Activated CD4-positive, alpha-beta T cell treated with anti-CD3 and anti-CD28 coated beads, Interleukin-2, amount 50 U/mL, for 48 hours (primary cell): Measurements from ENCODE around the gene SH2D6.
"Not testable (repeated sequence)": the region's sequence is repeated elsewhere in the genome, so short reads cannot be mapped to it uniquely, and the experiment has no call there.

Experiments
- DNase-seq, 2 experiments: peaks; one replicate each; pipeline ENCODE4 v3.0.0-alpha.2; 2020

Gene SH2D6

GRCh38 chr2:85418132-85419008 is at the start of gene SH2D6:
TSS of gene SH2D6 (plus strand) at chr2:85418714. CDS start at chr2:85429466, 10,752 bp downstream.
- DNase-seq, result peak; percentile 86 to 89

- DNase-seq, result no peak
Measured at GRCh38 chr2:85368921-85369320, 49.6 kb upstream of the SH2D6 start.

GRCh38 chr2:85369500-85369899 is 49.0 kb upstream of the SH2D6 start:
- DNase-seq, result no peak

- no peak for DNase-seq
Measured at GRCh38 chr2:85371045-85371444, 47.5 kb upstream of the SH2D6 start.

GRCh38 chr2:85376291-85377065 is 42.0 kb upstream of the SH2D6 start:
- no peak for DNase-seq

GRCh38 chr2:85377083-85377482 is 41.4 kb upstream of the SH2D6 start:
- no peak for DNase-seq

- DNase-seq, result no peak
Measured at GRCh38 chr2:85378257-85378656, 40.3 kb upstream of the SH2D6 start.

- DNase-seq, result no peak
Measured at GRCh38 chr2:85380048-85380447, 38.5 kb upstream of the SH2D6 start.

GRCh38 chr2:85383151-85383550 is 35.4 kb upstream of the SH2D6 start:
- DNase-seq, result not testable (repeated sequence)

GRCh38 chr2:85383850-85384249 is 34.7 kb upstream of the SH2D6 start:
- DNase-seq, result no peak

GRCh38 chr2:85385746-85386145 is 32.8 kb upstream of the SH2D6 start:
- DNase-seq, result no peak

- no peak for DNase-seq
Measured at GRCh38 chr2:85387754-85388153, 30.8 kb upstream of the SH2D6 start.

GRCh38 chr2:85388878-85389538 is 29.5 kb upstream of the SH2D6 start:
- no peak for DNase-seq

GRCh38 chr2:85390941-85391669 is 27.4 kb upstream of the SH2D6 start:
- DNase-seq, result peak; percentile 75 to 83

GRCh38 chr2:85393836-85394235 is 24.7 kb upstream of the SH2D6 start:
- DNase-seq, result no peak

GRCh38 chr2:85394261-85394681 is 24.2 kb upstream of the SH2D6 start:
- no peak for DNase-seq

- DNase-seq, result no peak
Measured at GRCh38 chr2:85394976-85395375, 23.5 kb upstream of the SH2D6 start.

GRCh38 chr2:85395912-85396475 is 22.5 kb upstream of the SH2D6 start:
- DNase-seq, result no peak

- DNase-seq, result no peak
Measured at GRCh38 chr2:85396531-85397470, 21.7 kb upstream of the SH2D6 start.

- DNase-seq, result no peak
Measured at GRCh38 chr2:85397925-85398331, 20.6 kb upstream of the SH2D6 start.
